ENCODE measurements around the gene CDK18. TPM values are rescaled to one million over a fixed set of nuclear protein-coding genes. Genes with fewer than 3 reads are reported as not detected.
A peak's percentile ranks its signal among the peaks of the same experiment; 100 is the strongest.

CDK18 gene
- total RNA-seq, 1 donor from 2014 or later = 17.8 TPM

DNA sequence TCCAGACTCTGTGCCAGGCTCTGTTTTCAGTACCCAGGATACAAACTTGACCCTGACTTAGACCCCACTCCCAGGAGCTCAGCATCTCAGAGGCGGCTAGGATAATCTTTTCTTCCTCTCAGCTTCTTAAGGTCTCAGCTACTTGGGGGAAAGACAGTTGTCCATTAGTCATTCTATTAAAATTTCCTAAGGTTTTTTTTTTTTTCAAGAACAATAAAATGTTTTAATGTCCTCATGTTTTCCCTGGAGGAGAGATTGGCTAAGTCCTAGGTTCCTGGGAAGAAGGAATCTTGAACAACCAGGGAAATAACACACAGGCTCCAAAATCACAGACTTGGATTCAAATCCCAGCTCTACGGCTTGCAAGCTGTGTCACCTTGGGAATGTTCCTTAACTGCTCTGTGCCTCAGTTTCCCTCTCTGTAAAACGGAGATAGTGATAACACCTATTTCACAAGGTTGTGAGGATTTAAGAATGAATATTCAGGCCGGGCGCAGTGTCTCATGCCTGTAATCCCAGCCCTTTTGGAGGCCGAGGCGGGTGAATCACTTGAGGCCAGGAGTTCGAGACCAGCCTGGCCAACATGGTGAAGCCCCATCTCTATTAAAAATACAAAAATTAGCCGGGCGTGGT lies 33.0 kb downstream of the CDK18 start:
- no peaks in the 10 kb centered on the region for H3K9me3 Mint-ChIP-seq (ENCODE audit: unreplicated experiment)
- no peaks in the 10 kb centered on the region for H4K20me1 ChIP-seq (ENCODE audit: insufficient read depth, low read length)
- peaks cover 60% of the 10 kb centered on the region for H3K27me3 Mint-ChIP-seq (ENCODE audit: low read depth, unreplicated experiment)
- H3K27ac Mint-ChIP-seq (ENCODE audit: unreplicated experiment) = no peak overlapping the region
- H2AFZ ChIP-seq (ENCODE audit: low read depth, low read length) = no peak overlapping the region
- H3K79me2 ChIP-seq (ENCODE audit: insufficient read depth, low read length) = no peaks in the 10 kb centered on the region
- no peak overlapping the region for H3K27ac ChIP-seq (ENCODE audit: low read depth, low read length)
- peaks cover 3% of the 10 kb centered on the region for H3K9me3 ChIP-seq (ENCODE audit: insufficient read depth, low read depth, low read length)
- no peak overlapping the region for H3K9ac ChIP-seq (ENCODE audit: low read length)
- no peaks in the 10 kb centered on the region for H3K36me3 ChIP-seq (ENCODE audit: insufficient read depth, low read length)
- TF ChIP-seq EZH2 (IDR thresholded peaks at IDR 0.05; ENCODE audit: insufficient read depth, low read length) = no peak
- no peak for TF ChIP-seq CTCF (IDR thresholded peaks at IDR 0.05; ENCODE audit: insufficient read depth, low read depth, low read length)
- no peak overlapping the region for H3K4me2 ChIP-seq (ENCODE audit: low read length)
- no peak overlapping the region for H3K4me3 ChIP-seq (ENCODE audit: insufficient read depth, low read depth, low read length)
- DNase-seq (ENCODE audit: low read depth) = no peak
- H3K27me3 ChIP-seq (ENCODE audit: insufficient read depth, low read length) = peaks cover 3% of the 10 kb centered on the region
- H3K4me3 Mint-ChIP-seq (ENCODE audit: unreplicated experiment) = no peak overlapping the region
- no peaks in the 10 kb centered on the region for H3K4me1 Mint-ChIP-seq (ENCODE audit: low read depth, unreplicated experiment)
- FAIRE-seq = no peak
- no peaks in the 10 kb centered on the region for H3K36me3 Mint-ChIP-seq (ENCODE audit: low read depth, unreplicated experiment)
- peaks cover 4% of the 10 kb centered on the region for H3K4me1 ChIP-seq (ENCODE audit: insufficient read depth, low read length)

GRCh38 chr1:205538235-205538840 lies 33.9 kb downstream of the CDK18 start:
- DNase-seq (ENCODE audit: low read depth) (peak; percentile 17), FAIRE-seq (no peak)
- no peak overlapping the region for H3K4me2 ChIP-seq (ENCODE audit: low read length)
- TF ChIP-seq EZH2 (IDR thresholded peaks at IDR 0.05; ENCODE audit: insufficient read depth, low read length) (no peak), CTCF (IDR thresholded peaks at IDR 0.05; ENCODE audit: insufficient read depth, low read depth, low read length) (no peak)
- H3K9ac ChIP-seq (ENCODE audit: low read length) = no peak overlapping the region
- H3K27me3 Mint-ChIP-seq (ENCODE audit: low read depth, unreplicated experiment) = peaks cover 60% of the 10 kb centered on the region
- no peak overlapping the region for H3K27ac ChIP-seq (ENCODE audit: low read depth, low read length)
- H3K4me1 ChIP-seq (ENCODE audit: insufficient read depth, low read length) = peaks cover 7% of the 10 kb centered on the region
- no peak overlapping the region for H3K4me3 Mint-ChIP-seq (ENCODE audit: unreplicated experiment)
- no peaks in the 10 kb centered on the region for H3K36me3 ChIP-seq (ENCODE audit: insufficient read depth, low read length)
- no peak overlapping the region for H3K27ac Mint-ChIP-seq (ENCODE audit: unreplicated experiment)
- H3K79me2 ChIP-seq (ENCODE audit: insufficient read depth, low read length) = no peaks in the 10 kb centered on the region
- H3K36me3 Mint-ChIP-seq (ENCODE audit: low read depth, unreplicated experiment) = no peaks in the 10 kb centered on the region
- no peaks in the 10 kb centered on the region for H3K9me3 Mint-ChIP-seq (ENCODE audit: unreplicated experiment)
- H2AFZ ChIP-seq (ENCODE audit: low read depth, low read length) = no peak overlapping the region
- H3K9me3 ChIP-seq (ENCODE audit: insufficient read depth, low read depth, low read length) = peaks cover 3% of the 10 kb centered on the region
- H4K20me1 ChIP-seq (ENCODE audit: insufficient read depth, low read length) = no peaks in the 10 kb centered on the region
- no peaks in the 10 kb centered on the region for H3K4me1 Mint-ChIP-seq (ENCODE audit: low read depth, unreplicated experiment)
- H3K27me3 ChIP-seq (ENCODE audit: insufficient read depth, low read length) = peaks cover 3% of the 10 kb centered on the region
- no peak overlapping the region for H3K4me3 ChIP-seq (ENCODE audit: insufficient read depth, low read depth, low read length)

All from astrocyte (in vitro differentiated cells and primary cell).